SIG-M5 (cell line): Measurements from ENCODE around the gene LEUTX.
"Not testable (repeated sequence)": the region's sequence is repeated elsewhere in the genome, so short reads cannot be mapped to it uniquely, and the experiment has no call there.

Source experiments
- DNase-seq: peaks from one replicate; lab custom pipeline; 2025; lab: John Stamatoyannopoulos, UW

LEUTX gene

DNA sequence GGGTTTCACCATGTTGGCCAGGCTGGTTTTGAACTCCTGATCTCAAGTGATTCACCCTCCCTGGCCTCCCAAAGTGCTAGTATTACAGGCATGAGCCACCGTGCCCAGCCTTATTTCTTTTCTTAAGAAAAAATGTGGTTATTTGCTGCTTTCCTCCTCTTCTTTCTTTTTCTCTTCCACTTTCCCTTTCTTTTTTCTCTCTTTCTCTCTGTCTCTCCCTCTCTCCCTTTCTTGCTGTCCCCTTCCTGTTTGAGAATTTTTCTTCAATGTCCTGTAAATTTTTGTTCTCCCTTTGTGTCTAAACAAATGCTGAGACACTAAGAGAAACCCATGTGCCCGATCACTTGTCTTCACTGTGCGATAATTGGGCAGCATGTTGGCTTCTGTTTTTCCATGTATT, 2.2 kb downstream of the LEUTX start:
- no peak for DNase-seq

DNA sequence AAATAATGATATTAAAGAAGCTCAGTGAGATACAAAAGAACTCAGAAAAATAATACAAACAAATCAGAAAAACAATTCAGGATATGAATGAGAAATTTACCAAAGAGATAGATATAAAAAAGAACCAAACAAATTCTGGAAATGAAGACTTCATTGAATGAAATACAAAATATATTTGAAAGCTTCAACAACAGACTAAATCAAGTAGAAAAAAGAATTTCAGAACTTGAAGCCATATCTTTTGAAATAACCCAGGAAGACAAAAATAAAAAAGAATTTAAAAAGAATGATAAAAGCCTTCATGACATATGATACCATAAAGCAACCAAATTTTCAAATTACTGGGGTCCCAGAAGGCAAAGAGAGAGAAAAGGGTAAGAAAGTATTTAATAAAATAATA, 9.6 kb downstream of the LEUTX start:
- DNase-seq: no peak

DNA sequence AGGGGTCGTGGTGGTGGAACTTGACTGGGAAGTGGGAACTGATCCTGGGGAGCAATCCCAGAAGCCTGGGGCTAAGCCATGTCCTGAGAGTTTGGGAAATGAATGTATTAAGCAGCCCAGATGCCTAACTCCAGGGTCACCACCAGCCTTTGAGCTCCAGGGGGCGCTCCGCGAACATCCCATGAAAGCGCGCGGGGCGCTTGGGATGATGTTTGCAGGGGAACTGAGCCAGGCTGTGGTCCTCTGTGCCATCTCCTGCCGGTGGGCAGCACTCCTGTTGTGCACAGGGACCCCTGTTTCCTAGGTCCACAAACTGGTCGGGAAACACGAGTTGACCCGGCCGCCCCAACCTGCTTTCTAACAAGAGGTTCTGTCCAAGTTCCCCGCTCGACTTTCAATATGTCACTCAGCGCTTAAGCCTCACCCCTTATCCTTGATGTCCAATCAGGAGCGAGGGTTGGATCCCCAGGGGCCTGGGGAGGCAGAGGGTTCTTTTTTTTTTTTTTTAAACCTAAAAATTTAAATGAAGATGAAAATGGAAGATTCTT, 14.4 kb downstream of the LEUTX start:
- DNase-seq: no peak

DNA sequence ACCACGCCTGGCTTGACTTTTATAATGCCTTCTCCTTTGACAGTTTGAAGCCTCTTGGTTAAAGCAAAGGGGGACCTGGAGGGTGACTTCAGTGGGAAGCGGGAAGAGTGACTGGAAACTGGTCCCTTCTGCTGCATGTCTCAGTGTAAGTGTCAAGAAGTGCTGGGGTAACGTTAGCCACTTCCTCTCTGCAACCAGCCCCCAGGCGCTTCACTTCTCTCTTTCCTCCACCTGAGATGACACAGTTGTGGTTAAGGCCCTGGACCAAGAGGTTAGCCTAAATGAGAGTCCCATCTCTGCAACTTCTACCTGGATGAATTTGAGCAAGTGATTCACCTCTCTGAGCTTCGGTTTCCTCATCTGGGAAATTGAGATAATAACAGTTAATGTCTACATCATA, 16.3 kb downstream of the LEUTX start:
- DNase-seq: no peak

DNA sequence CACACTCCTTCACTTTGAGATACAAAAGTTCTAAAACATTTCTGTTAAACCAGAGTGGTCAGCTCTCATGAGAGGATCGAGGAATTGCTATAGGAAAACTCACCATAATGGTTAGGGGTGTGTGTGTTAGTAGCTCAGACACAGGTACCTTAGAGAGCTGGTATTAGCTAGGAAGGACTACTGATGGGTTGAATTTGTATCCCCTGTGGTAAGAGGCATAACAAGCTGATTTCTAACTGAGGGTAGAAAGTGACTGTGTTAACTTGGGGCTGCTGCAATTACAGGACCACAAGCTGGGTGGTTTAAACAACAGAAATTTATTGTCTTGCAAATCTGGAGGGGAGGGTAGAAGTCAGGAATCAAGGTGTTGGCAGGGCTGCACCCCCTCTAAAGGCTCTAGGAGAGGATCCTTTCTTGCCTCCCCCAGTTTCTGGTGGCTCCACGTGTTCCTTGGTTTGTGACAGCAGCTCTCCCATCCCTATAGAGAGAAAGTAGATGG, 17.4 kb downstream of the LEUTX start:
- DNase-seq: no peak

DNA sequence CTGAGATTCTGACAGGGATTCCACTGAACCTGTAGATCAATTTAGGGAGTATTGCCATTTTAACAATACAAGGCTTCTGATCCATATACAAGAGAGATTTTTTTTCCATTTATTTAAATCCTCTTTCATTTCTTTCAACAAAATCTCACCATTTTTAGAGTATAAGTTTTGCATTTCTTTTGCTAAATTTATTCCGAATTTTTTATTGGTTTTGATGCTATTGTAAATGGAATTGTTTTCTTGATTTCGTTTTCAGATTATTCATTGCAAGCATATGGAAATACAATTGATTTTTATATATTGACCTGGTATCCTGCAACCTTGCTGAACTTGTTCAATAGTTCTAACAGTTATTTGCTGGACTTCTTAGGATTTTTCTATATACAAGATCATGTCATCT, 18.4 kb downstream of the LEUTX start:
- DNase-seq: no peak

DNA sequence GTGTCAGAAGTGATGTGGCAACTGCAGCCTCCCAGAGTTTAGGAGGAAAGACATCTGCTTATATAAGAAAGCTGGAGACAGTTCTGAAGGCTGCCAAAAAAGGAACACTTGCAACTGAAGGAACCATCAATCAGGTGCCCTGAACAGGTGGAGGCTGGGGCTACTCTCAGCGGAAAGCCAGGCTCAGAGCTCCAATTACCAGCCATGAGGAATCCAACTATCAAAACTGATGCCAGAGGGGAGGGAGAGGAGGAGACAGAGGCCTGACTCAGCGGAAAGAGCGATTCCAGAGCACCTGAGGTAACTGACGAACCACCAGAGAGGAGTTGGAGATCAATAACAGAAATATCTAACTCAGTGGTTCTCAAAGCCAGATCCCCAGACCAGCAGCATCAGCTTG, 24.3 kb downstream of the LEUTX start:
- DNase-seq: no peak

DNA sequence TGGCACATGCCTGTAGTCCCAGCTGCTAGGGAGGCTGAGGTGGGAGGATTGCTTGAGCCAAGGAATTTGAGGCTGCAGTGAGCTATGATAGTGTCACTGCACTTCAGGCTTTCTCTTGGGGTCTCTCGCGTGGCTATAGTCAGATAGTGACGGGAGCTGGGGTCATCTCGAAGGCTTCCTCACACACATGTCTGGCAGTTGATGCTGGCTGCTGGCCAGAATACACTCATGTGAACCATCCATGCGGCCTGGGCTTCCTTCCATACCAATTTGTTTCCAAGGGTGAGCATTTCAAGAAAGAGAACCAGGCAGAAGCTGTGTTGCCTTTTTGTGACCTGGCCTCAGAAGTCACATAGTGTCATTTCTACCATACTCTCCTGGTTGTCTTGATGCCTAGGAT, 26.4 kb downstream of the LEUTX start:
- no peak for DNase-seq

DNA sequence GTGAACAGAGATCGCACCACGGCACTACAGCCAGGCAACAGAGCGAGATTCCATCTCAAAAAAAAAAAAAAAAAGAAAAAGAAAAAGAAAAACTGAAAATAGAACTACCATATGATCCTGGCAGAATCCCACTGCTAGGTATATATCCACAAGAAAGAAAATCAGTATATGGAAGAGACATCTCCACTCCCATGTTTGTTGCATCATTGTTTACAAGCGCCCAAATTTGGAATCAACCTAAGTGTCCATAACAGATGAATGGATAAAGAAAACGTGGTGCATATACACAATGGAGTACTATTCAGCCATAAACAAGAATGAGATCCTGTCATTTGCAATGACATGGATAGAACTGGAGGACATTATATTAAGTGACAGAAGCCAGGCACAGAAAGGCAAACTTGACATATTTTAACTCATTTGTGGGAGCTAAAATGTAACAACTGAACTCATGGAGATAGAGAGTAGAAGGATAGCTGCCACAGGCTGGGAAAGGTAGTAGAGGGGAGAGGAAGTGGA, 29.3 kb downstream of the LEUTX start:
- no peak for DNase-seq

DNA sequence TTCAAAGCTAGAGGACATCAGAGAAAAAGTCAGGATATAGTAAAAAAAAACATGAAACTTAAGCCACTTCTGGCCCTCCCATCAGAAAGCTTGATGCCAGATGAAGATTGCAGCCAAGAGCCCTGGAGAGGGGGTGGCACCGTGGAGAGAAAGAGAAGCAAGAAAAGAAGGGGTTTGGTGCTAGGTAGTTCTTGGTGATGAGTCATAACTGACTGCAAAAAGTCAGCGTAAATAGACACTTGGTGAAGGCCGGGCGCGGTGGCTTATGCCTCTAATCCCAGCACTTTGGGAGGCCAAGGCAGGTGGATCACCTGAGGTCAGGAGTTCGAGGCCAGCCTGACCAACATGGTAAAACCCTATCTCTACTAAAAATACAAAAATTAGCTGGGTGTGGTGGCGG, 30.0 kb downstream of the LEUTX start:
- not testable (repeated sequence) for DNase-seq

DNA sequence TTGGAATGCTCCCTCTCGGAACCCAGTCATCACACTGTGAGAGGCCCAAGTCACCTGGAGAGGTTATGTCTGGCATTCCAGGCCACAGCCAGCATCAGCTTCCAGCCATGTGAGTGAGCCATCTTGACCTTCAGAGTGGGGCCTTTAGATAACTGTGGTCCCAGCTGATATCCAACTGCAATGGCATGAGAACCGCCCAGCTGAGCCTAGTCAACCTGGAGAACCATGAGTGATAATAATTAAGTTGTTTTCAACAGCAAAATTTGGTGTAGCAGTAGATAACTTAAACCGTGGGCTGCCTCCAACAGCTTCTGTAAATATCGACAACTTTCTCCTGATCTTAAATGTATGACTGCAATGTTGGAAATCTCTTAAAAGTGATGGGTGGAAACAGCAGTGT, 30.7 kb downstream of the LEUTX start:
- no peak for DNase-seq

DNA sequence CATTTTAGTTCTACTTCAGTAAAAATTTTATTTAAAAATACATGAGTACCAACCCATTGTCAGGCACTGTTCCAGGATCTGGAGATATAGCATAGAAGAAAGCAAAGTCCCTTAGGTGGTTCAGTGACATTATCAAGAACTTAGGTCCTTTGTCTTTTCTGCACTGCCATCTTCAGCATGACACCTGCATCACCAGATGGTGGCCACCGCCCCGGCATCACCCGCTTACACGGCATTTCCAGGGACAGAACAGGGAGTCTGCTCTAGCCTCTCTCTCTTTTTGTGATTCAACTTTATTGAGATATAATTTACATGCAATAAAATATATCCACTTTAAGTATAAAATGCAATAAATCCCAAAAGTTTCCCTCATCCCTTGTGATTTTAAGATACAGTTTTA, 31.8 kb downstream of the LEUTX start:
- no peak for DNase-seq

DNA sequence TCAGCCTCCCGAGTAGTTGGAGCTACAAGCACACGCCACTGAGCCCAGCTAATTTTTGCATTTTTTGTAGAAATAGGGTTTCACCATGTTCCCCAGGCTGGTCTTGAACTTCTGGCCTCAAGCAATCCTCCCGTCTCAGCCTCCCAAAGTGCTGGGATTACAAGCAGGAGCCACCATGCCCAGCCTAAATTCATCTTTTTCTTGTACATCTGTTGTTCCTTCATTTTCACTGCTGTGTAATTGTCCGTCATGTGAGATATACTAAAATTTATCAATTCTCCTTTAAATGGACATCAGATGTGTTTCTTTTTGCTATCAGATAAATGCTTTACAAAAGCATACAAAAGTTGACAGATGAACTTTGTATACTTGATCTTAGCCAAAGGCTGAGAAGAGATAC, 32.4 kb downstream of the LEUTX start:
- no peak for DNase-seq

DNA sequence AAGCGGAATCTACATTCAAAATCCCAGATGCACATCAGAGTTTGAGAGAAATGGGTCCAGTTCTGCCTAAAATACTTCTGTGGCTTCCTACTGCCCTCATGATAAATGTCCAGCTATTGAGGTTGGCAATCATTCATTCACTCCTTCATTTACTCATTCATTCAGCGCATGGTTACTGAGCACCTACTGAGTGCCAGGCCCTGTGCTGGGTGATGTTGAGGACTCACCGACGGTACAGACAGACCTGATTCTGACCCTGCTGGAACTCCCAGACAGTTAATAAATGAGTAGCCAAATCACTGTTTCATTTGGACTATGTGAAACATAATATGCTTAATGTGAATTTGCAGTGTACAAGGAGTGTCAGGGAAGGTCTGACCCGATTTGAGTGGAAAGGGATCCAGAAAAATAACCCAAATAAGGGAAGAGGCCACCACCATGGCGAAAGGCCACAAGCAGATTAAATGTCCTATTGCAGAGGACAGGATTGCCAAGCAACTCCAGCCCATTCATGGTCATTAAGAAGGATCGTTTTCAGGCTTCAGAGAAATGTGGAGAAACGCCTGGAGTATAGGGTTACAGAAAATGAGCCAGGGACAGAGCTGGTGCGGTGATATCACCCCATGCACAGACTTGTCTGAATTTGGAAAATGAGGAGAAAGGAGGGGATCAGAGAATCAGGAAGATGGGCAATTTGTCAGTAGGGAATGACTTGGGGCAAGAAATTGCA, 34.8 kb downstream of the LEUTX start:
- DNase-seq: no peak

DNA sequence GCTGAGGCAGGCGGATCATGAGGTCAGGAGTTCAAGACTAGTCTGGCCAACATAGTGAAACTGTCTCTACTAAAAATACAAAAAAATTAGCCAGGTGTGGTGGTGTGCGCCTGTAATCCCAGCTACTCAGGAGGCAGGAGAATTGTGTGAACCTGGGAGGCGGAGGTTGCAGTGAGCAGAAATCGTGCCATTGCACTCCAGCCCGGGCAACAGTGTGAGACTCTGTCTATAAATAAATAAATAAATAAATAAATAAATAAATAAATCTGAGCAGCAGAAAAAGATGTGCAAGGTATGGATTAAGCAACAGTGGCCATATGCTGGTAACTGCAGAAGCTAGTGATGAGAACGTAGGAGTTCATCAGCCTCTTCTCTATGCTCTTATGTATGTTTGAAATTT, 35.5 kb downstream of the LEUTX start:
- not testable (repeated sequence) for DNase-seq

DNA sequence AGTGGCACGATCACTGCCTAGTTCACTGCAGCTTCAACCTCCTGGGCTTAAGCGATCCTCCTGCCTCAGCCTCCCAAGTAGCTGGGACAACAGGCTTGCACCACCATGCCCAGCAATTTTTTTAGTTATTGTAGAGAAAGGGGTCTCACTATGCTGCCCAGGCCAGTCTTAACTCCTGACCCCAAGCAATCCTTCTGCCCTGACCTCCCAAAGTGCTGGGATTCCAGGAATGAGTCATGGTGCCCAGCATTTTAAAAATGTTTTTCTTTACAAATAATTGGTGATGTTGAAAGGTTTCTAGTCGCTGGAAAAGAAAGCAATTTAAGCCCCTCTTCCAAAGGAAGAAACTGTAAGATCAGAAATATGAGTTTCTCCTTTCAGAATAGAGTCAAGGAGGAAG, 35.9 kb downstream of the LEUTX start:
- no peak for DNase-seq

DNA sequence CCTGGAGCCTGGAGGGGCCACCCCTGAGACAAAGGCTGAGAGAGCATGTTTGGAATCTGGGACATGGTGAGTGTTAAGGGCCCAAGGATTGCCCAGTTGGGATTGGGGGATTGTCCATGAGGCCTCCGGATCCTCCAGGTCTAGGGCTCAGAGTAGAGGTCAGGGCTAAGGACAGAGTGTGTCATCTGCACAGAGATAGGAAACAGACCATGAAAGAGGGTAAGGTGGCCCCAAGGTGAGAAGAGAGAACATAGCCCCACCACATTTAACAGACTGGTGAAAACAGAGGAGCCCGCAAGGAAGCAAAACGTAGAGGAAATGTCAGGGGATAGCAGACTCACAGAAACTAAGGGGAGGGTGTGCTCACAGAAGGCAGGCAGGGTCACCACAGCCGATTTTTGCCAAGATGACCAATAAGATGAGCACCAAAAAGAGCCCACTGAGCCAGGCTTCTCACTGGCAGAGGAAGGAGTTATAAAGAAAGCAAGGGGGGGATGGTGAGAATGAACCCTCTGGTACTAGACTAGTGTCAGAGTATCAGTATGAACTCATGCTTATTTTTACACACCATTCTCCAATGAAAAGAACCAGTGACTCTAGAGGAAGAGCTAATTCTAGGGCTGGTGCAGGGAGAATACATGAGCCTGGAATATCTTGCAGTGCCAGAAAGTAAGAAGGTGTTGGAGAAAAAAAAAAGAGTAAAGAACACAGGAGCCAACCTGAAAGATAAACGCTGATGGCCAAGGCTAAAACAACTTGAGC, 37.8 kb downstream of the LEUTX start:
- DNase-seq: no peak

DNA sequence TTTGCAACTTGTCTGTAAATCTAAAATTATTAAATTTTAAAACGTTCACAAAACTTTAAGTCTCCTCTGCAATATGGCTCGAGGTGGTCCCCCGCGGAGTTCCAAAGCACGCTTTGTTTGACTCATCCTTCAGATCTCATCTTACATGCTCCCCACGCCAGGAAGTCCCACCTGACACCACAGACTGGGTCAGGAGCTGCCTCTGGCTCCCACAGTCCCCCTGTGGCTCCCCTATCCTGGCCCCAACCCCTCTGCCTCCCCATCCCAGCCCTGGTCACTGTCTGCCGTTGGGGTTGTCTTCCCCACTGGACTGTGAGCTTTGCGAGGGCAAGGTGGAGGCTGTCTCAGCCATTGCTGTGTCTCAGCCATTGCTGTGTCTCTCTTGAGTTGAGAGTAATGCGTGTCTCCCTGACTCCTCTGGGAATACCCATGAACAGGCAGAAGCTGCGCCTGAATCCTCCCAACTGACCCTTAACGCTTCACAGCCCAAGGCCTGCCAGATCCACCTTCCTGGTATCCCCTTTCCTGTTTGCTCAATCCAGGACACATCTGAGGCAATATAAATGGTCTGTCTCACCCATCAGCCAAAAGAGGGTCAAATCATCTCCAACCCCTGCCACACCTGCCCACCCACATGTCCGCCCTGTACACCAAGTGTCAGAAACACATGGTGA, 39.4 kb downstream of the LEUTX start:
- DNase-seq: no peak

DNA sequence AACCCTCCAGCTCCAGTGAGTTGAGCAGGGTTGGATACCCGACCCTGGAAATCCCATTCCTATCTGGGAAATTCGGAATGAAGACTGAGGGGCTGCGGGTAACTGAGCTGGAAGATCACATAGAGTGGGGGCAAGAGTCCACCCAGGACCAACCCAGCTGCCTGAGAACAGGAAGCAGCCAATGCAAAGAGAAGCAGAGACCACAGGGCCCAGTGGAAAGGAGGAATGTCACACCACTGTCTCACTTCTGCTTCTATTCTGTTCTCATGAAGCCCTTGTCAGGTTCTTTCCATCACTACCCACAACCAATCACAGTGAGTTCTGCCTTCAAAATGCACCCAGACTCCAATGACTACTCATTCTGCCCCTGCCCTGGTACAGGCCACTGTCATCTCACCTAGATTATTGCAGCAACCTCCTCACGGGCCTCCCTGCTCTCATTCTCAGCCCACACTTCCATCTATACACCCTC, 40.0 kb downstream of the LEUTX start:
- DNase-seq: no peak

DNA sequence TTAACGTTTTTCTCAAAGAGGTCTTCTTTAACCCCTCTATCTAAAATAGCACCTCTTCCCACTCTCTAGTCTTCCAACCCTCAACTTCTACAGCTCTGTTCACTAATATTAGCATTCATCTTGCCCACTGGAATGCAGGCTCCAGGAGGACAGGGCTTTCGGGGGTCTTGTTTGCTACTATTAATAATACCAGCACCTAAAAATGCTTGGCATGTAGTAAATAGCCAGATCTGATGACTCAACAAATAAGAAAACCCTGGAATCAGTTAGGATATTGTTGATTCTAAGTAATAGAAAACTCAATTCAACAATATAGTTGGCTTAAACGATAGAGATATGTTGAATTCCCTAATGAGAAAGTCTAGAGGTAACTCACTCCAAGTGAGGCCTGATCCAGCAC, 41.1 kb downstream of the LEUTX start:
- DNase-seq: no peak

DNA sequence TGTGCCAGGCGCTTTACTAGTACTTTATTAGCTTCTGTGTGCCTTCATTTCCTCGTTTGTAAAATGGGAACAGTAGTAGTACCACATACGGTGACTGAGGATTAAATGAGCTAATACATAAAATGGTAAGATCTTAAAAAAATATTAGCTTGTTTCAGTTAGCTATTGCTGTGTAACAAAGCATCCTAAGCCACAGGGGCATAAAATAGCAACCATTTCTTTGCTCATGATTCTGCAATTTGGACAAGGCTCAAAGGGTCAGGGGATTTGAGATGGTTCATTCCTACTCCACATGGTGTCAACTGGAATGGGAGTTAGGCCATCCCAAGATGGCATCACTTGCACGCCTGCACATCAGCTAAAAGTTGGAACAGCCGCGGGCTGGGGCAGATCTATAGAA, 42.0 kb downstream of the LEUTX start:
- no peak for DNase-seq

DNA sequence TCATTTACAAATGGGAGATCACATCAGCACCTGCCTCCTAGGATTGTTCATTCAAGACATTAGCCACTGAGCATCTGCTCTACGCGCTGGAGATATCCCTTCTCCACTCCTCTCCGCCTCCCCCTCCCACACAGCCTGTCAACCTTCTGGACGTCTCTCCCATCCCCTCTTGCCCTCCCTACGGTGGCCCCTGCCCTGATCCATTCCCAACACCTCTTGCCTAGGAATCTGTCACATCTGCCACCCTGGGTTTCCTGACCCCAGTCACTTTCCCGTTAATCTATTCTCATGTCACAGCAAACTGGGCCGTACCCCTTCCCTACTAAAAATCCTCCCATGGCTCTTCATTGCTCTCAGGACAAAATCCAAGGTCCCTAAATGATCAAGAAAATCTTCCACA, 45.0 kb downstream of the LEUTX start:
- no peak for DNase-seq
